B cell (primary cell): Measurements from ENCODE around the gene IFT20.

Experiments used
- EZH2 ChIP-seq: IDR thresholded peaks from 2 replicates; pipeline ENCODE4 v1.6.1; 2012; ENCODE audit warnings: borderline replicate concordance, low read depth, mild to moderate bottlenecking, moderate library complexity, low read length; ENCODE audit not compliant: insufficient read depth, poor library complexity, severe bottlenecking
- TF ChIP-seq, protein P1 (sequence below): fragments of 200-600 bp; IDR thresholded peaks from one replicate; pipeline ENCODE4 v1.8.0; 2022; ENCODE audit warnings: antibody characterized with exemption, mild to moderate bottlenecking

GRCh38 chr17:28348979-28349378, 13.7 kb upstream of the IFT20 start:
- TF ChIP-seq, protein P1, sequence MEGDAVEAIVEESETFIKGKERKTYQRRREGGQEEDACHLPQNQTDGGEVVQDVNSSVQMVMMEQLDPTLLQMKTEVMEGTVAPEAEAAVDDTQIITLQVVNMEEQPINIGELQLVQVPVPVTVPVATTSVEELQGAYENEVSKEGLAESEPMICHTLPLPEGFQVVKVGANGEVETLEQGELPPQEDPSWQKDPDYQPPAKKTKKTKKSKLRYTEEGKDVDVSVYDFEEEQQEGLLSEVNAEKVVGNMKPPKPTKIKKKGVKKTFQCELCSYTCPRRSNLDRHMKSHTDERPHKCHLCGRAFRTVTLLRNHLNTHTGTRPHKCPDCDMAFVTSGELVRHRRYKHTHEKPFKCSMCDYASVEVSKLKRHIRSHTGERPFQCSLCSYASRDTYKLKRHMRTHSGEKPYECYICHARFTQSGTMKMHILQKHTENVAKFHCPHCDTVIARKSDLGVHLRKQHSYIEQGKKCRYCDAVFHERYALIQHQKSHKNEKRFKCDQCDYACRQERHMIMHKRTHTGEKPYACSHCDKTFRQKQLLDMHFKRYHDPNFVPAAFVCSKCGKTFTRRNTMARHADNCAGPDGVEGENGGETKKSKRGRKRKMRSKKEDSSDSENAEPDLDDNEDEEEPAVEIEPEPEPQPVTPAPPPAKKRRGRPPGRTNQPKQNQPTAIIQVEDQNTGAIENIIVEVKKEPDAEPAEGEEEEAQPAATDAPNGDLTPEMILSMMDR = no peak
- TF ChIP-seq EZH2 = no peak
